GM23338 (cell line): ENCODE data around the gene CLEC6A.

Source experiments
- TF ChIP-seq, protein P1 (sequence below), 2 experiments: fragments of 200-600 bp in 1 of 2; sonication (generic) in 1 of 2; conservative IDR thresholded peaks; 2 replicates each; pipeline versions ENCODE4 v1.5.1 to v1.6.1; 2016 to 2017; ENCODE audit warnings: antibody characterized with exemption in 2 of 2, low read depth in 2 of 2, mild to moderate bottlenecking in 2 of 2, moderate library complexity in 1 of 2
- TF ChIP-seq, protein P2 (sequence below): IDR thresholded peaks from one replicate; pipeline ENCODE4 v1.6.1; 2018; ENCODE audit warnings: antibody characterized with exemption; ENCODE audit not compliant: unreplicated experiment

DNA sequence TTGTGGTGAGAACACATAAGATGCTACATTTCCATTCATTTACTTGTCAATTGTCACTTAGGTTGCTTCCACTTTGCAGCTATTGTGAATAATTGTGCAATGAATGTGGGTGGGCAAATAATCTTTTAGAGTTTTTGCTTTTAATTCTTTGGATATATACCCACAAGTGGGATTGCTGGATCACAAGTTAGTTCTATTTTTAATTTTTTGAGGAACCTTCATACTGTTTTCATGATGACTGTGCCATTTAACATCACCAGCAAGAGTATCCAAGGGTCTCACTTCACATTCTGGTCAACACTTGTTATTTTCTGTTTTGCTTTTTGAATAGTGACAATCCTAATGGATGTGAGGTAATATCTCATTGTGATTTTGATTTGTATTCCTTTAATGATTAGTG lies 10.5 kb downstream of the CLEC6A start:
- TF ChIP-seq, protein P1, sequence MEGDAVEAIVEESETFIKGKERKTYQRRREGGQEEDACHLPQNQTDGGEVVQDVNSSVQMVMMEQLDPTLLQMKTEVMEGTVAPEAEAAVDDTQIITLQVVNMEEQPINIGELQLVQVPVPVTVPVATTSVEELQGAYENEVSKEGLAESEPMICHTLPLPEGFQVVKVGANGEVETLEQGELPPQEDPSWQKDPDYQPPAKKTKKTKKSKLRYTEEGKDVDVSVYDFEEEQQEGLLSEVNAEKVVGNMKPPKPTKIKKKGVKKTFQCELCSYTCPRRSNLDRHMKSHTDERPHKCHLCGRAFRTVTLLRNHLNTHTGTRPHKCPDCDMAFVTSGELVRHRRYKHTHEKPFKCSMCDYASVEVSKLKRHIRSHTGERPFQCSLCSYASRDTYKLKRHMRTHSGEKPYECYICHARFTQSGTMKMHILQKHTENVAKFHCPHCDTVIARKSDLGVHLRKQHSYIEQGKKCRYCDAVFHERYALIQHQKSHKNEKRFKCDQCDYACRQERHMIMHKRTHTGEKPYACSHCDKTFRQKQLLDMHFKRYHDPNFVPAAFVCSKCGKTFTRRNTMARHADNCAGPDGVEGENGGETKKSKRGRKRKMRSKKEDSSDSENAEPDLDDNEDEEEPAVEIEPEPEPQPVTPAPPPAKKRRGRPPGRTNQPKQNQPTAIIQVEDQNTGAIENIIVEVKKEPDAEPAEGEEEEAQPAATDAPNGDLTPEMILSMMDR (conservative IDR thresholded peaks at IDR 0.05; ENCODE audit: low read depth in 2 of 2): no peak
- TF ChIP-seq, protein P2, sequence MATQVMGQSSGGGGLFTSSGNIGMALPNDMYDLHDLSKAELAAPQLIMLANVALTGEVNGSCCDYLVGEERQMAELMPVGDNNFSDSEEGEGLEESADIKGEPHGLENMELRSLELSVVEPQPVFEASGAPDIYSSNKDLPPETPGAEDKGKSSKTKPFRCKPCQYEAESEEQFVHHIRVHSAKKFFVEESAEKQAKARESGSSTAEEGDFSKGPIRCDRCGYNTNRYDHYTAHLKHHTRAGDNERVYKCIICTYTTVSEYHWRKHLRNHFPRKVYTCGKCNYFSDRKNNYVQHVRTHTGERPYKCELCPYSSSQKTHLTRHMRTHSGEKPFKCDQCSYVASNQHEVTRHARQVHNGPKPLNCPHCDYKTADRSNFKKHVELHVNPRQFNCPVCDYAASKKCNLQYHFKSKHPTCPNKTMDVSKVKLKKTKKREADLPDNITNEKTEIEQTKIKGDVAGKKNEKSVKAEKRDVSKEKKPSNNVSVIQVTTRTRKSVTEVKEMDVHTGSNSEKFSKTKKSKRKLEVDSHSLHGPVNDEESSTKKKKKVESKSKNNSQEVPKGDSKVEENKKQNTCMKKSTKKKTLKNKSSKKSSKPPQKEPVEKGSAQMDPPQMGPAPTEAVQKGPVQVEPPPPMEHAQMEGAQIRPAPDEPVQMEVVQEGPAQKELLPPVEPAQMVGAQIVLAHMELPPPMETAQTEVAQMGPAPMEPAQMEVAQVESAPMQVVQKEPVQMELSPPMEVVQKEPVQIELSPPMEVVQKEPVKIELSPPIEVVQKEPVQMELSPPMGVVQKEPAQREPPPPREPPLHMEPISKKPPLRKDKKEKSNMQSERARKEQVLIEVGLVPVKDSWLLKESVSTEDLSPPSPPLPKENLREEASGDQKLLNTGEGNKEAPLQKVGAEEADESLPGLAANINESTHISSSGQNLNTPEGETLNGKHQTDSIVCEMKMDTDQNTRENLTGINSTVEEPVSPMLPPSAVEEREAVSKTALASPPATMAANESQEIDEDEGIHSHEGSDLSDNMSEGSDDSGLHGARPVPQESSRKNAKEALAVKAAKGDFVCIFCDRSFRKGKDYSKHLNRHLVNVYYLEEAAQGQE: no peak
